OCI-LY3 (cell line): ENCODE measurements around the gene TSPO2.

Source experiments
- H2AFZ ChIP-seq: fragments of 200-600, 300-600 bp; shearing (Covaris generic); 2 replicates; pipeline ENCODE4 v1.6.0; 2014; ENCODE audit warnings: antibody characterized with exemption, low read depth, low read length
- H3K27ac ChIP-seq: fragments of 200-600, 300-600 bp; sonication (generic); 2 replicates; pipeline ENCODE4 v1.5.1; 2014; ENCODE audit warnings: mild to moderate bottlenecking, low read length, moderate library complexity, mixed read lengths
- H3K27me3 ChIP-seq: fragments of 200-600, 300-600 bp; sonication (generic); 2 replicates; pipeline ENCODE4 v1.6.1; 2014; ENCODE audit warnings: low read depth, low read length, mixed read lengths
- H3K36me3 ChIP-seq: fragments of 200-600, 300-600 bp; sonication (generic); replicated peaks from 2 replicates; pipeline ENCODE3; 2014; ENCODE audit warnings: low read depth, low read length, mixed read lengths
- H3K4me1 ChIP-seq: fragments of 300-600, 200-600 bp; sonication (generic); 2 replicates; pipeline ENCODE4 v1.6.1; 2014; ENCODE audit warnings: low read length, mixed read lengths
- H3K4me2 ChIP-seq: fragments of 200-600, 300-600 bp; sonication (generic); 2 replicates; pipeline ENCODE4 v1.6.1; 2014; ENCODE audit warnings: low read length, mixed read lengths
- H3K4me3 ChIP-seq: fragments of 300-600, 200-600 bp; sonication (generic); 2 replicates; pipeline ENCODE4 v1.5.1; 2014; ENCODE audit warnings: antibody characterized with exemption, mild to moderate bottlenecking, low read length, moderate library complexity
- H3K79me2 ChIP-seq: fragments of 300-600, 200-600 bp; shearing (Covaris generic); 2 replicates; pipeline ENCODE4 v1.6.1; 2014; ENCODE audit warnings: mild to moderate bottlenecking, low read length, mixed read lengths
- H3K9ac ChIP-seq: fragments of 300-600, 200-600 bp; shearing (Covaris generic); 2 replicates; pipeline ENCODE4 v1.6.0; 2014; ENCODE audit warnings: mild to moderate bottlenecking, low read length, moderate library complexity
- H3K9me3 ChIP-seq: fragments of 200-600, 300-600 bp; shearing (Covaris generic); 2 replicates; pipeline ENCODE4 v1.6.1; 2014; ENCODE audit warnings: low read length, mixed read lengths; ENCODE audit not compliant: insufficient read depth
- H4K20me1 ChIP-seq: fragments of 200-600, 300-600 bp; sonication (generic); 2 replicates; pipeline ENCODE4 v1.6.1; 2016; ENCODE audit warnings: low read length, mixed read lengths; ENCODE audit not compliant: insufficient read depth
- CTCF ChIP-seq: fragments of 200-600, 300-600 bp; sonication (generic); IDR thresholded peaks from 2 replicates; pipeline ENCODE4 v1.5.1; 2014; ENCODE audit warnings: antibody characterized with exemption, low read length, low read depth
- EZH2phosphoT487 ChIP-seq: fragments of 200-600 bp; shearing (Covaris generic); IDR thresholded peaks from 2 replicates; pipeline ENCODE4 v1.6.1; 2018; ENCODE audit warnings: antibody characterized with exemption, mixed run types, low read depth

The TSPO2 gene

GRCh38 chr6:41047306-41047705 lies 5.0 kb downstream of the TSPO2 start:
- Histone ChIP-seq H3K9me3 (no peaks in the 10 kb centered on the region), H3K27me3 (no peaks in the 10 kb centered on the region), H3K36me3 (no peaks in the 10 kb centered on the region), H3K27ac (no peak overlapping the region), H3K4me1 (peaks cover 6% of the 10 kb centered on the region), H3K4me3 (no peak overlapping the region), H3K4me2 (no peak overlapping the region), H4K20me1 (no peaks in the 10 kb centered on the region), H3K79me2 (no peaks in the 10 kb centered on the region), H2AFZ (no peak overlapping the region), H3K9ac (no peak overlapping the region)
- no peak for TF ChIP-seq EZH2phosphoT487
- no peak for TF ChIP-seq CTCF

- Histone ChIP-seq H3K27me3 (no peaks in the 10 kb centered on the region), H2AFZ (no peak overlapping the region), H4K20me1 (no peaks in the 10 kb centered on the region), H3K27ac (no peak overlapping the region), H3K79me2 (no peaks in the 10 kb centered on the region), H3K36me3 (no peaks in the 10 kb centered on the region), H3K4me1 (peaks cover 8% of the 10 kb centered on the region), H3K9me3 (no peaks in the 10 kb centered on the region), H3K4me3 (no peak overlapping the region), H3K9ac (no peak overlapping the region), H3K4me2 (no peak overlapping the region)
- TF ChIP-seq CTCF (no peak), EZH2phosphoT487 (no peak)
These were observed 5.8 kb downstream of the TSPO2 start for GRCh38 chr6:41047745-41048732.

GRCh38 chr6:41049521-41049920 lies 7.3 kb downstream of the TSPO2 start:
- Histone ChIP-seq H3K79me2 (no peaks in the 10 kb centered on the region), H3K4me2 (no peak overlapping the region), H3K4me3 (no peak overlapping the region), H3K9ac (no peak overlapping the region), H4K20me1 (no peaks in the 10 kb centered on the region), H3K9me3 (no peaks in the 10 kb centered on the region), H3K4me1 (peaks cover 8% of the 10 kb centered on the region), H3K36me3 (no peaks in the 10 kb centered on the region), H3K27me3 (no peaks in the 10 kb centered on the region), H3K27ac (no peak overlapping the region), H2AFZ (no peak overlapping the region)
- TF ChIP-seq CTCF (no peak), EZH2phosphoT487 (no peak)

- no peaks in the 10 kb centered on the region for H3K9me3 ChIP-seq
- no peak overlapping the region for H2AFZ ChIP-seq
- TF ChIP-seq CTCF (no peak), EZH2phosphoT487 (no peak)
- H3K36me3 ChIP-seq: no peaks in the 10 kb centered on the region
- H3K4me3 ChIP-seq: no peak overlapping the region
- no peak overlapping the region for H3K4me2 ChIP-seq
- H3K27ac ChIP-seq: no peak overlapping the region
- no peaks in the 10 kb centered on the region for H4K20me1 ChIP-seq
- no peaks in the 10 kb centered on the region for H3K27me3 ChIP-seq
- no peaks in the 10 kb centered on the region for H3K79me2 ChIP-seq
- H3K4me1 ChIP-seq: peaks cover 8% of the 10 kb centered on the region
- H3K9ac ChIP-seq: no peak overlapping the region
These were observed 7.7 kb downstream of the TSPO2 start for GRCh38 chr6:41049955-41050354.
